LHCN-M2 (cell line): ENCODE data around the gene IL17D. TPM values are rescaled to one million over a fixed set of nuclear protein-coding genes. Genes with fewer than 3 reads are reported as not detected.

Source experiments
- total RNA-seq: library from RNA; depleted of rRNA; stranded (reverse); fragments of >200 nt; gene quantifications from 2 replicates; pipeline ENCODE4 v1.2.3, GENCODE V29; 2014; rRNA removed

Gene IL17D
- total RNA-seq, 1 experiment from 2014 or later: 7.1 TPM

Other genes with a start within 250 kb of the IL17D start
- gene CRYL1, start 177.8 kb upstream of the IL17D start, total RNA-seq: 11.5 and 13.0 TPM in 2 replicates
- 18.0 and 18.7 TPM in 2 replicates for gene IFT88, start 136.5 kb upstream of the IL17D start, total RNA-seq
- gene EEF1AKMT1, start 70.3 kb downstream of the IL17D start, total RNA-seq: 23.5 and 26.1 TPM in 2 replicates
- gene XPO4, start 199.0 kb downstream of the IL17D start, total RNA-seq: 25.6 and 26.0 TPM in 2 replicates